HG03108 (cell line): ENCODE data around the gene UTP20.
"Not testable (repeated sequence)": the region's sequence is repeated elsewhere in the genome, so short reads cannot be mapped to it uniquely, and the experiment has no call there.

Experiments used
- ATAC-seq: cut with Tn5 transposase; IDR thresholded peaks from one replicate; pipeline ENCODE4 v1.9.1; 2021; ENCODE audit warnings: moderate library complexity; ENCODE audit not compliant: unreplicated experiment

UTP20 gene

GRCh38 chr12:101325590-101325989, 45.7 kb downstream of the UTP20 start:
- ATAC-seq: no peak

- ATAC-seq: no peak
These were observed 47.1 kb downstream of the UTP20 start for GRCh38 chr12:101327051-101327450.

GRCh38 chr12:101327546-101327945, 47.6 kb downstream of the UTP20 start:
- no peak for ATAC-seq

- no peak for ATAC-seq
These were observed 49.0 kb downstream of the UTP20 start for GRCh38 chr12:101328917-101329316.

- ATAC-seq: no peak
These were observed 50.7 kb downstream of the UTP20 start for GRCh38 chr12:101330631-101331030.

DNA sequence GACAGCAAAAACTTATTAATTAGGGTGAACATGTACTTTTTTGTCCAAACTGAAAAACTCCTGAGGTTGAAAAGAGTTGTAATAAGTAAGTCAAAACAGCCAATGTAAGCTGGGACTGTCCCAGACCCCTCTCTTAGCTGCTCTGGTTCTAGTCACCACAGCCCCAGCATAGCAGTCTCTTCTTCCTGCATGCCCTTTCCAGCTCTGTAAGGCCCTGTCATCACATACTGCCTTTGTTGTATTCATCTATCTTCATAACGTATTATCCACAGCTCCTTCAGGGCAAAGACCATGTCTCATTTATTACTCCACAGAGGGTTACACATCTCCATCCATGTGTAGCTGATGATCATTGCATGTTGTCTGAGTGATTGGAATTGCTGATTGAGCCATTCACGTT, 56.5 kb downstream of the UTP20 start:
- ATAC-seq: no peak

DNA sequence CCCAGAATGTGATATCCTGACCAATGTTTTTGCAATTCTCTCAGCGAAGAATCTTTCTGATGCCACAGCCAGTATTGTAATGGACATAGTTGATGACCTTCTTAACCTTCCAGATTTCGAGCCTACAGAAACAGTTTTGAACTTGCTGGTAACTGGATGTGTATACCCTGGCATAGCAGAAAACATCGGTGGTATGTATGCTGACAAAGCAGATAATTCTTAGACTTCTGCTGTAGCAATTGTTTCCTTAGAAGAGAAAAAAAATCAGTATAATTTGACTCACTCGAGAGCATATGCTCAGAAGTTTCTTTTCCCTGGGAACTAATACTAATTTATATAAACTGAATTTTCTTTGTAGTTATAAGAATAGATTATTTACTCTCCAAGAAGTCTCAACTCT, 58.2 kb downstream of the UTP20 start:
- ATAC-seq: no peak

GRCh38 chr12:101343893-101344292, 64.0 kb downstream of the UTP20 start:
- no peak for ATAC-seq

- ATAC-seq: no peak
These were observed 71.8 kb downstream of the UTP20 start for GRCh38 chr12:101351682-101352081.

GRCh38 chr12:101356794-101357193, 76.9 kb downstream of the UTP20 start:
- ATAC-seq: no peak

GRCh38 chr12:101361455-101361854, 81.5 kb downstream of the UTP20 start:
- no peak for ATAC-seq

- no peak for ATAC-seq
These were observed 88.1 kb downstream of the UTP20 start for GRCh38 chr12:101368016-101368415.

DNA sequence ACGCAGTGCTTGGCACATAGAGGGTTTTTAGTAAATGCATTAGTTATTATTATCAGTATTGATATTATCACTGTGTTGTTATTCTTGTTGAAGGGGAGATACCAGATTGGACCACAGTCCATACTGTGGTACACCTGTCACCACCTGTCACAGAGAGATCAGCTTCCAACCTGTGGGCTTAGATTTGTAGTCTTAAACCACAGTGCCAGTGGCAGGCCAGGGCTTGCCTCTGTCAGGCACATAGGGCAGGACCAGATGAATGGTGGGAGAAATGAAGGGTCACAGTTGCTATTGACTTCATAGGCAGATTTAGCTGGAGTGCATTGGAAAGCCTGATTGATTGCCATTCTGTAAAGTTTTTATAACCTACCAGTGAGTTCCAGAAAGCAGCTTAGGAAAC, 92.5 kb downstream of the UTP20 start:
- ATAC-seq: no peak

DNA sequence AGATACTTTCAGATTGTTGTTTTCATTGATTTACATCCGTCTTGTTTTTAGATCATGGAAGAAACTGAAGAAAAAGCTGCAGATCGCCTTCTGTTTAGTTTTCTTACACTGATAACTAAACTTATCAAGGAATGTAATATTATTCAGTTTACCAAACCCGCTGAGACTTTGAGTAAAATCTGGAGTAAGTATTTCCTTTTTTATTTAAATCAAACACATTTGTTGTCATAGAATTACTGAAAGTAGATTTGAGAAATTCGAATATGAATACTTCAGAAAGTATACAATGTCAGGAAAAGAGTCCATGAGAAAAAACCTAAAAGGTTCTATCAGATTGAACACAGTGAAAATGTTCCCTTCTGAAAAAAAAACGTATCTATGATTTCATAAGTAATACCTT, 95.7 kb downstream of the UTP20 start:
- no peak for ATAC-seq

DNA sequence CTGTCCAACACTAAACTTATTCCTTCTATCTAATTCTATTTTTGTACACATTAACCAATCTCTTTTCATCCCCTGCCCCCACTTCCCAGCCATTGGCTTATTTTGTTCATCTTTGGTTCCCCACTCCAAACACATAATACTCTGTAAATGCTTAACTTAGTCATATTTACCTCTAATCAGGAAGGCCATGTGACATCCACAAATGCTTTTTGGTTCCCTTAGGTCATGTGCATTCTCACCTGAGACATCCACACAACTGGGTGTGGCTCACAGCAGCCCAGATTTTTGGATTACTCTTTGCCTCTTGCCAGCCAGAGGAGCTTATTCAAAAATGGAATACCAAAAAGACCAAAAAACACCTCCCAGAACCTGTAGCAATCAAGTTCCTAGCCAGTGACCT, 99.2 kb downstream of the UTP20 start:
- no peak for ATAC-seq

- ATAC-seq: not testable (repeated sequence)
These were observed 111.3 kb downstream of the UTP20 start for GRCh38 chr12:101391181-101391580.

DNA sequence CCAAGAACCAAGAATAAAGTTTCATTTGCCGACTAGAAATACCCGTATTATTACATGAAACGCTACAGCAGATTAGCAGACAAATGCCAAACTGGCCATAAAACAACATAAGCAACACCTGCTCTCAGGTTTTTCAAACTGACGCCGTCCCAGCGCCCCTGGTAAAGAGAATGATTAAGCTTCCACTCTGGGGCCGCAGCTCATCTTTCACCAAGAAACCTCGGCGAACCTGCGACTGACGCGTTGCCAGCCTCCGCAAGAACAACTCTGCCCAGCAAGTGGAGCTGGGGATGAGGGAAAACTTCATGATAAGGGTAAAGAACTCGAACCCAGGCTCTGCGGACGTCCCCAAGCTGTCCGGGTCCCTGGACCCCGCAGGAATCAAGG, 127.1 kb downstream of the UTP20 start:
- ATAC-seq: peak; percentile 11

- peak; percentile 79 for ATAC-seq
These were observed 127.8 kb downstream of the UTP20 start, which contains the start of gene ARL1 for GRCh38 chr12:101407436-101408345. ARL1 (minus strand) TSS chr12:101407772; CDS start chr12:101407645, 127 bp downstream.

DNA sequence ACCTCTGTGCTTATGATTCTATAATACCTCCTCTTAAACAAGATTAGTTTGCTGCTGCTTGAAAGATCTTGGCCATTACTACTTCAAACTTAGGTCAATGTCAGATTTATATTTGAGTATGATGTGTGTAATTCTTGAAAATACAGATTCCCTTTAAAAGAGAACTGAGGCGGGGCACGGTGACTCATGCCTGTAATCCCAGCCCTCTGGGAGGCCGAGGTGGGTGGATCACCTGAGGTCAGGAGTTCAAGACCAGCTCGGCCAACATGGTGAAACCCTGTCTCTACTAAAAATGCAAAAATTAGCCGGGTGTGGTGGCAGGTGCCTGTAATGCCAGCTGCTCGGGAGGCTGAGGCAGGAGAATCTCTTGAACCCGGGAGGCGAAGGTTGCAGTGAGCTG, 130.3 kb downstream of the UTP20 start:
- not testable (repeated sequence) for ATAC-seq

- no peak for ATAC-seq
These were observed 134.7 kb downstream of the UTP20 start for GRCh38 chr12:101414533-101415119.

DNA sequence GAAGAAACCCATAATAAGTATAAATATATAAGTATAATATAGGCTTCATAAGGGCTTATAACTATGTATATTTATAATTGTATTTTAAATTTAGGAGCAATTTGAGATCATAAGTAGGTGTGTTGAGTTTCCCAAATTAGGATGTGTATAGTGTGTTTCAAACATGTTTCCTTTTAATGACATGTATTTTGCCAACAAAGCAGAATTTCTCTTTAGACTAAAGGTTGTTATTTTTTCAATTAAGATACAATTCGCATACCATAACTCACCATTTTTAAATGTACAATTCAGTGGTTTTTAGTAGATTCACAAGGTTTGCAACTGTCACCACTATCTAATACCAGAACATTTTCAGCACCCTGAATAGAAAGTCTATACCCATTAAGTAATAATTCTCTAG, 135.3 kb downstream of the UTP20 start:
- ATAC-seq: no peak

DNA sequence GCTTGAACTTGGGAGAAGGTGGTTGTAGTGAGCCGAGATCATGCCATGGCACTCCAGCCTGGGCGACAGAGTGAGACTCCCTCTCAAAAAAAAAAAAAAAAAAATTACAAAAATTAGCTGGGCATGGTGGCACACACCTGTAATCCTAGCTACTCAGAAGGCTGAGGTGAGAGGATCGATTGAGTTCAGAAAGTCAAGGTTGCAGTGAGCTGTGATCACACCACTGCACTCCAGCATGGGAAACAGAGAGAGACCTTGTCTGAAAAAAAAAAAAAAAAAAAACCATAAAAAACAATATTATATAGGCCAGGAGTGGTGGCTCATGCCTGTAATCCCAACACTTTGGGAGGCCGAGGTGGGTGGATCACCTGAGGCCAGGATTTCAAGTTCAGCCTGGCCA, 142.2 kb downstream of the UTP20 start:
- not testable (repeated sequence) for ATAC-seq
